Hepatocyte (in vitro differentiated cells): ENCODE data around the gene ZNF76. TPM values are rescaled to one million over a fixed set of nuclear protein-coding genes. Genes with fewer than 3 reads are reported as not detected.

Experiments
- DNase-seq: peaks from one replicate; pipeline ENCODE4 v3.0.0-alpha.2; 2016; ENCODE audit warnings: low spot score
- H2AFZ ChIP-seq: fragments of 200-600 bp; sonication (generic); 2 replicates; pipeline ENCODE4 v1.6.0; 2016; ENCODE audit warnings: antibody characterized with exemption, mild to moderate bottlenecking
- H3K27ac ChIP-seq: fragments of 200-600 bp; sonication (generic); 2 replicates; pipeline ENCODE4 v1.5.1; 2016; ENCODE audit warnings: mild to moderate bottlenecking
- H3K27me3 ChIP-seq: fragments of 200-600 bp; sonication (generic); 2 replicates; pipeline ENCODE4 v1.6.1; 2016
- H3K36me3 ChIP-seq: fragments of 200-600 bp; sonication (generic); replicated peaks from 2 replicates; pipeline ENCODE4 v1.5.1; 2016; ENCODE audit warnings: low read depth; ENCODE audit not compliant: insufficient read depth
- H3K4me1 ChIP-seq: fragments of 200-600 bp; sonication (generic); 2 replicates; pipeline ENCODE4 v1.5.1; 2016; ENCODE audit warnings: mild to moderate bottlenecking, moderate library complexity; ENCODE audit not compliant: insufficient read depth
- H3K4me2 ChIP-seq: fragments of 200-600 bp; sonication (generic); 2 replicates; pipeline ENCODE4 v1.6.0; 2016
- H3K4me3 ChIP-seq: fragments of 200-600 bp; sonication (generic); 2 replicates; pipeline ENCODE4 v1.5.1; 2016; ENCODE audit warnings: mild to moderate bottlenecking
- H3K79me2 ChIP-seq: fragments of 200-600 bp; sonication (generic); 2 replicates; pipeline ENCODE4 v1.6.0; 2017; ENCODE audit warnings: mild to moderate bottlenecking
- H3K9me2 ChIP-seq: fragments of 200-600 bp; sonication (generic); replicated peaks from 2 replicates; pipeline ENCODE4 v1.6.0; 2017; ENCODE audit warnings: mild to moderate bottlenecking; ENCODE audit not compliant: insufficient read depth
- H3K9me3 ChIP-seq: fragments of 200-600 bp; sonication (generic); 2 replicates; pipeline ENCODE4 v1.5.1; 2016; ENCODE audit warnings: low read depth, mild to moderate bottlenecking
- H4K20me1 ChIP-seq: fragments of 200-600 bp; sonication (generic); 2 replicates; pipeline ENCODE4 v1.6.0; 2016; ENCODE audit warnings: mild to moderate bottlenecking; ENCODE audit not compliant: insufficient read depth, poor library complexity, severe bottlenecking
- EZH2 ChIP-seq: fragments of 200-600 bp; sonication (generic); IDR thresholded peaks from 2 replicates; pipeline ENCODE4 v1.6.1; 2016; ENCODE audit warnings: antibody characterized with exemption, mild to moderate bottlenecking, borderline replicate concordance
- EZH2phosphoT487 ChIP-seq: fragments of 200-600 bp; sonication (generic); IDR thresholded peaks from one replicate; pipeline ENCODE4 v1.6.1; 2018; ENCODE audit warnings: antibody characterized with exemption, mild to moderate bottlenecking, low read depth, moderate library complexity; ENCODE audit not compliant: unreplicated experiment, severe bottlenecking
- WGBS: methylation state at CpG from one replicate; pipeline ENCODE4 v1.1.6; 2016; ENCODE audit warnings: low lambda C conversion rate; ENCODE audit errors: missing lambda C conversion rate; 5-methylcytosine and 5-hydroxymethylcytosine counted together
- polyA plus RNA-seq: library from polyadenylated mRNA; unstranded; fragments of >200 nt; fragmentation: Nextera tagmentation; extraction: Ambion mirVana; gene quantifications from 2 replicates; pipeline ENCODE4 v1.2.1, GENCODE V29; 2016
- total RNA-seq: library from RNA; depleted of rRNA; stranded (reverse); fragments of >200 nt; gene quantifications from 2 replicates; pipeline ENCODE4 v1.2.3, GENCODE V29; 2014
- TF ChIP-seq, protein P1 (sequence below): fragments of 200-600 bp; sonication (generic); IDR thresholded peaks from 2 replicates; pipeline ENCODE4 v1.5.1; 2016; ENCODE audit warnings: antibody characterized with exemption, mild to moderate bottlenecking; ENCODE audit not compliant: poor library complexity

ZNF76 gene
- total and polyA plus RNA-seq, 2 experiments from 2014 or later: 17.0 to 28.0 TPM

DNA sequence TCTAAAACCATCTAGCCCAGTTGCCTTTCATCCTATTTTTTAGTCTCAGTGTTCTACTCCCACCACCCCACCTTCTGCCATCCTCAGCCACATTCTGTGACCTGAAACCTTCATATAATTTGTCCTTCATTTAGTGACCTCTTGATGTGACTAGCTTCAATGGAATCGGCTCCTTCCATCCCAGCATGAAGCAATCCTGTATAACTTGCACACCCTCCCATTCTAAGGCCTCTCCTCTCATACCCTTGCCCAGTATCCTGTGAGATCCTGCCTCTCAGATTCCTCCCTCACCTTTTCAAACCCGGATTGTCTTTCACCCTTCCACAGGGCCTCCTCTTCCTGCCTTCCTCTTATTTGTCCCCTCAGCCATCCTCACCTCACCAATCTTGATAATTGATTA is 3.1 kb downstream of the ZNF76 start:
- Histone ChIP-seq H3K4me2 (no peak overlapping the region), H2AFZ (no peak overlapping the region), H3K27ac (no peak overlapping the region), H3K4me1 (peaks cover 16% of the 10 kb centered on the region), H3K4me3 (no peak overlapping the region), H3K79me2 (peaks cover 25% of the 10 kb centered on the region), H3K9me2 (no peaks in the 10 kb centered on the region), H3K27me3 (no peaks in the 10 kb centered on the region), H4K20me1 (no peaks in the 10 kb centered on the region), H3K9me3 (no peaks in the 10 kb centered on the region), H3K36me3 (no peaks in the 10 kb centered on the region)
- DNase-seq: no peak
- 70% methylated on average over 2 of the region's 2 CpGs for WGBS
- TF ChIP-seq EZH2phosphoT487: no peak
- TF ChIP-seq, protein P1, sequence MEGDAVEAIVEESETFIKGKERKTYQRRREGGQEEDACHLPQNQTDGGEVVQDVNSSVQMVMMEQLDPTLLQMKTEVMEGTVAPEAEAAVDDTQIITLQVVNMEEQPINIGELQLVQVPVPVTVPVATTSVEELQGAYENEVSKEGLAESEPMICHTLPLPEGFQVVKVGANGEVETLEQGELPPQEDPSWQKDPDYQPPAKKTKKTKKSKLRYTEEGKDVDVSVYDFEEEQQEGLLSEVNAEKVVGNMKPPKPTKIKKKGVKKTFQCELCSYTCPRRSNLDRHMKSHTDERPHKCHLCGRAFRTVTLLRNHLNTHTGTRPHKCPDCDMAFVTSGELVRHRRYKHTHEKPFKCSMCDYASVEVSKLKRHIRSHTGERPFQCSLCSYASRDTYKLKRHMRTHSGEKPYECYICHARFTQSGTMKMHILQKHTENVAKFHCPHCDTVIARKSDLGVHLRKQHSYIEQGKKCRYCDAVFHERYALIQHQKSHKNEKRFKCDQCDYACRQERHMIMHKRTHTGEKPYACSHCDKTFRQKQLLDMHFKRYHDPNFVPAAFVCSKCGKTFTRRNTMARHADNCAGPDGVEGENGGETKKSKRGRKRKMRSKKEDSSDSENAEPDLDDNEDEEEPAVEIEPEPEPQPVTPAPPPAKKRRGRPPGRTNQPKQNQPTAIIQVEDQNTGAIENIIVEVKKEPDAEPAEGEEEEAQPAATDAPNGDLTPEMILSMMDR: no peak
- no peak for TF ChIP-seq EZH2

- DNase-seq: no peak
- no peaks in the 10 kb centered on the region for H3K9me2 ChIP-seq
- H3K27me3 ChIP-seq: no peaks in the 10 kb centered on the region
- no peak overlapping the region for H3K4me3 ChIP-seq
- H3K79me2 ChIP-seq: peaks cover 20% of the 10 kb centered on the region
- no peak overlapping the region for H3K27ac ChIP-seq
- H4K20me1 ChIP-seq: no peaks in the 10 kb centered on the region
- no peak overlapping the region for H2AFZ ChIP-seq
- H3K4me2 ChIP-seq: no peak overlapping the region
- TF ChIP-seq, protein P1: no peak
- TF ChIP-seq EZH2 (no peak), EZH2phosphoT487 (no peak)
- H3K9me3 ChIP-seq: no peaks in the 10 kb centered on the region
- no peaks in the 10 kb centered on the region for H3K36me3 ChIP-seq
- H3K4me1 ChIP-seq: peaks cover 16% of the 10 kb centered on the region
These were observed 5.2 kb downstream of the ZNF76 start for GRCh38 chr6:35264550-35265274.

- WGBS: 85% methylated on average over 2 of the region's 2 CpGs
- Histone ChIP-seq H2AFZ (no peak overlapping the region), H3K79me2 (peaks cover 20% of the 10 kb centered on the region), H3K9me3 (no peaks in the 10 kb centered on the region), H4K20me1 (no peaks in the 10 kb centered on the region), H3K9me2 (no peaks in the 10 kb centered on the region), H3K27me3 (no peaks in the 10 kb centered on the region), H3K4me3 (no peak overlapping the region), H3K36me3 (no peaks in the 10 kb centered on the region), H3K4me1 (peaks cover 13% of the 10 kb centered on the region), H3K27ac (no peak overlapping the region), H3K4me2 (no peak overlapping the region)
- TF ChIP-seq EZH2 (no peak), EZH2phosphoT487 (no peak)
- TF ChIP-seq, protein P1: no peak
- no peak for DNase-seq
These were observed 6.0 kb downstream of the ZNF76 start for GRCh38 chr6:35265523-35265922.
